ENCODE data around the gene GLIPR1L2. TPM values are rescaled to one million over a fixed set of nuclear protein-coding genes. Genes with fewer than 3 reads are reported as not detected.
"Not testable (repeated sequence)": the region's sequence is repeated elsewhere in the genome, so short reads cannot be mapped to it uniquely, and the experiment has no call there.

Gene GLIPR1L2
- total RNA-seq, 1 experiment from 2014 or later = 0.44 TPM

GRCh38 chr12:75441687-75442449, 51.0 kb downstream of the GLIPR1L2 start:
- BruUV-seq (replicated peaks); H2AFZ ChIP-seq (ENCODE audit: low read depth, low read length, poor library complexity, severe bottlenecking); H3K79me2 ChIP-seq (ENCODE audit: insufficient read depth, low read length); CTCF ChIA-PET; RAD21 ChIA-PET (ENCODE audit: low non-redundant PET in 1 of 2, low total read pairs in 2 of 2, uncharacterized antibody in 2 of 2, unreplicated experiment in 2 of 2); DNase-seq (ENCODE audit: low read depth, low spot score); H3K36me3 ChIP-seq (ENCODE audit: control insufficient read depth in 1 of 2, insufficient read depth in 2 of 2, low read length in 2 of 2); intact Hi-C loops (cut with micrococcal nuclease); ATAC-seq; H3K27ac ChIP-seq (ENCODE audit: low read depth, low read length); H3K4me3 ChIP-seq (replicated peaks in 1 of 2; ENCODE audit: low read depth in 1 of 2, low read length in 2 of 2); H3K9ac ChIP-seq (ENCODE audit: low read length); H3K9me2 ChIP-seq (ENCODE audit: insufficient read depth); H3K27me3 ChIP-seq (ENCODE audit: insufficient read depth, low read length); H3K4me2 ChIP-seq (ENCODE audit: low read length); H4K20me1 ChIP-seq (ENCODE audit: insufficient read depth); H3K9me3 ChIP-seq (ENCODE audit: control insufficient read depth in 1 of 2, insufficient read depth in 1 of 2, low read depth in 1 of 2, low read length in 2 of 2); POLR2A ChIA-PET: not testable (repeated sequence)
- peaks cover 0 to 11% of the 10 kb centered on the region in 2 experiments; a peak in 3 of 4 replicates for H3K4me1 ChIP-seq (ENCODE audit: control insufficient read depth in 1 of 2, insufficient read depth in 2 of 2, low read length in 2 of 2)

GRCh38 chr12:75442454-75442853, 51.6 kb downstream of the GLIPR1L2 start:
- H2AFZ ChIP-seq (ENCODE audit: low read depth, low read length, poor library complexity, severe bottlenecking); H3K27ac ChIP-seq (ENCODE audit: low read depth, low read length); H3K9me3 ChIP-seq (ENCODE audit: control insufficient read depth in 1 of 2, insufficient read depth in 1 of 2, low read depth in 1 of 2, low read length in 2 of 2); H3K36me3 ChIP-seq (ENCODE audit: control insufficient read depth in 1 of 2, insufficient read depth in 2 of 2, low read length in 2 of 2); POLR2A ChIA-PET; H3K27me3 ChIP-seq (ENCODE audit: insufficient read depth, low read length); H3K4me2 ChIP-seq (ENCODE audit: low read length); BruUV-seq (replicated peaks); RAD21 ChIA-PET (ENCODE audit: low non-redundant PET in 1 of 2, low total read pairs in 2 of 2, uncharacterized antibody in 2 of 2, unreplicated experiment in 2 of 2); H3K79me2 ChIP-seq (ENCODE audit: insufficient read depth, low read length); ATAC-seq; intact Hi-C loops (cut with micrococcal nuclease); H4K20me1 ChIP-seq (ENCODE audit: insufficient read depth); H3K9ac ChIP-seq (ENCODE audit: low read length); H3K9me2 ChIP-seq (ENCODE audit: insufficient read depth); DNase-seq (ENCODE audit: low read depth, low spot score); H3K4me3 ChIP-seq (replicated peaks in 1 of 2; ENCODE audit: low read depth in 1 of 2, low read length in 2 of 2); CTCF ChIA-PET: not testable (repeated sequence)
- peaks cover 0 to 16% of the 10 kb centered on the region in 2 experiments; a peak in 3 of 4 replicates for H3K4me1 ChIP-seq (ENCODE audit: control insufficient read depth in 1 of 2, insufficient read depth in 2 of 2, low read length in 2 of 2)

GRCh38 chr12:75443709-75444108, 52.8 kb downstream of the GLIPR1L2 start:
- H3K27me3 ChIP-seq (ENCODE audit: insufficient read depth, low read length) = no peaks in the 10 kb centered on the region
- H3K4me3 ChIP-seq (replicated peaks in 1 of 2; ENCODE audit: low read depth in 1 of 2, low read length in 2 of 2) = no peak overlapping the region
- no peak overlapping the region for H3K27ac ChIP-seq (ENCODE audit: low read depth, low read length)
- no peaks in the 10 kb centered on the region for H3K36me3 ChIP-seq (ENCODE audit: control insufficient read depth in 1 of 2, insufficient read depth in 2 of 2, low read length in 2 of 2)
- POLR2A ChIA-PET = no interaction called here
- no peak overlapping the region for H3K4me2 ChIP-seq (ENCODE audit: low read length)
- no peak overlapping the region for H3K9ac ChIP-seq (ENCODE audit: low read length)
- RAD21 ChIA-PET (ENCODE audit: low non-redundant PET in 1 of 2, low total read pairs in 2 of 2, uncharacterized antibody in 2 of 2, unreplicated experiment in 2 of 2) = no interaction called here
- BruUV-seq (replicated peaks) = no TSS peak
- H3K79me2 ChIP-seq (ENCODE audit: insufficient read depth, low read length) = no peaks in the 10 kb centered on the region
- H4K20me1 ChIP-seq (ENCODE audit: insufficient read depth) = no peaks in the 10 kb centered on the region
- TF ChIP-seq RAD21 (IDR thresholded peaks at IDR 0.05; ENCODE audit: low read depth) = no peak
- TF ChIP-seq ZBTB33 (IDR thresholded peaks at IDR 0.05; ENCODE audit: extremely low read depth, insufficient replicate concordance, low read length) = no peak
- TF ChIP-seq ZFX (IDR thresholded peaks at IDR 0.05) = no peak
- TF ChIP-seq TCF7L2 (IDR thresholded peaks at IDR 0.05; ENCODE audit: borderline replicate concordance, extremely low read depth, insufficient read depth, insufficient read length) = no peak
- no peak for TF ChIP-seq ZNF274 (IDR thresholded peaks at IDR 0.05; ENCODE audit: low read depth, low read length)
- intact Hi-C loops (cut with micrococcal nuclease) = no loop called here
- DNase-seq (ENCODE audit: low read depth, low spot score) (no peak), ATAC-seq (no peak)
- H3K9me3 ChIP-seq (ENCODE audit: control insufficient read depth in 1 of 2, insufficient read depth in 1 of 2, low read depth in 1 of 2, low read length in 2 of 2) = no peaks in the 10 kb centered on the region; a peak in 1 of 4 replicates
- CTCF ChIA-PET = no interaction called here
- peaks cover 0 to 21% of the 10 kb centered on the region in 2 experiments; a peak in 3 of 4 replicates for H3K4me1 ChIP-seq (ENCODE audit: control insufficient read depth in 1 of 2, insufficient read depth in 2 of 2, low read length in 2 of 2)
- H3K9me2 ChIP-seq (ENCODE audit: insufficient read depth) = no peaks in the 10 kb centered on the region
- no peak overlapping the region for H2AFZ ChIP-seq (ENCODE audit: low read depth, low read length, poor library complexity, severe bottlenecking)
